Cardiac muscle cell (in vitro differentiated cells and primary cell): ENCODE measurements around the gene NUDCD3. TPM values are rescaled to one million over a fixed set of nuclear protein-coding genes. Genes with fewer than 3 reads are reported as not detected.

Experiments used
- DNase-seq, 2 donors: peaks; one replicate each; pipeline versions ENCODE4 v3.0.0 to v3.0.0-alpha.2; 2010 to 2017; ENCODE audit warnings: low read depth in 1 of 2, low spot score in 1 of 2
- H3K27ac ChIP-seq: fragments of 200-600 bp; sonication (generic); 2 replicates; pipeline ENCODE4 v1.5.1; 2016
- H3K27me3 ChIP-seq: fragments of 200-600 bp; sonication (generic); 2 replicates; pipeline ENCODE4 v1.6.0; 2016; ENCODE audit warnings: control low read depth
- H3K36me3 ChIP-seq: fragments of 200-600 bp; sonication (generic); 2 replicates; pipeline ENCODE4 v1.5.1; 2016; ENCODE audit warnings: control low read depth
- H3K4me1 ChIP-seq: fragments of 200-600 bp; sonication (generic); 2 replicates; pipeline ENCODE4 v1.8.1; 2017; ENCODE audit warnings: low read depth, mild to moderate bottlenecking, mixed run types
- H3K4me3 ChIP-seq: fragments of 200-600 bp; sonication (generic); 2 replicates; pipeline ENCODE4 v1.5.1; 2016; ENCODE audit warnings: mild to moderate bottlenecking
- H3K9me3 ChIP-seq: fragments of 200-600 bp; sonication (generic); 2 replicates; pipeline ENCODE4 v1.5.1; 2017; ENCODE audit warnings: low read depth, mild to moderate bottlenecking, control low read depth
- polyA plus RNA-seq: library from polyadenylated mRNA; unstranded; fragments of >200 nt; fragmentation: Nextera tagmentation; extraction: Ambion mirVana; gene quantifications from 2 replicates; pipeline ENCODE4 v1.2.1, GENCODE V29; 2016
- total RNA-seq: library from RNA; depleted of rRNA; stranded (reverse); fragments of >200 nt; gene quantifications from 2 replicates; pipeline ENCODE4 v1.2.3, GENCODE V29; 2016
- TF ChIP-seq, protein P1 (sequence below): IDR thresholded peaks from 2 replicates; pipeline ENCODE4 v1.5.1; 2012; ENCODE audit warnings: low read depth, mild to moderate bottlenecking, low read length

The NUDCD3 gene
- total and polyA plus RNA-seq, 2 experiments from 2014 or later = 44.8 to 98.7 TPM

DNA sequence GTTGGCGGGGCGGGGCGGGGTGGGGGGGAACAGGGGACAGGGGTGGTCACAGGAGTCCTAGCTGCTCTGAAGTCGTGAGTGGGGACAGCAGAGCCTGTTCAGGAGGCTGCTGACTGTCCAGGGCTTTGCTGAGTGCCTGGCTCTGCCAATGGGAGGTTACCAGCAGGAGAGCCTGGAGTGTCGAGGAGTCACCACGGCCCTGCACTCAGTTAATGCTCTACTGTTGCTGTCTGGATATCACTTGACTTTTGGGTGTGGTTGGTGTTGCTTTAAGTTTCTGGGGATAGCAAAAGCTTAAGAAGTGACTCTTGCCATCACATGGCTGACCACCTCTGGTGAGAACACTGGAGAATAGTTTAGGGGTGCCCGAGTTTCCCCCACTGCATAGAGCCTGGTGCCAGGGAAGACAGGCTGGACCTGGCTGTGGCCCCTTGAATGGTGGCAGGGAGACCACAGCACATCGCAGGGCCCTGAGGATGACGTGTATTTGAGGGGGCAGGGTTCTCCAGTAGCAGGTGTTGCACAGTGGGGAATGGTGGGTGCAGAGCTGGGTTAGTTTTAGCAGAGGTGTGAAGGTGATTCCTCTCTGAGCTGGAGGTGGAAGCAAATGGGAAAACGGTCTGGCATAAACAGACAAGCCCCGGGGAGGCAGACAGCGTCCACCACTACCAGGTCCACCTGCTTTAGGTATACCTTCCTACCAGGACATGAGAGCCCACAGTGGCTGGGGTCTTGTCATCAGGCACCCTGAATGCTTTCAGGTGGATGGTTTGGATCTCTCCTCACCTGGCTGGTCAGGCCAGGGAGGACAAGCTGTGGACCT lies 110.9 kb downstream of the NUDCD3 start:
- no peaks in the 10 kb centered on the region for H3K4me1 ChIP-seq
- H3K9me3 ChIP-seq = no peaks in the 10 kb centered on the region
- H3K4me3 ChIP-seq = no peak overlapping the region
- TF ChIP-seq, protein P1, sequence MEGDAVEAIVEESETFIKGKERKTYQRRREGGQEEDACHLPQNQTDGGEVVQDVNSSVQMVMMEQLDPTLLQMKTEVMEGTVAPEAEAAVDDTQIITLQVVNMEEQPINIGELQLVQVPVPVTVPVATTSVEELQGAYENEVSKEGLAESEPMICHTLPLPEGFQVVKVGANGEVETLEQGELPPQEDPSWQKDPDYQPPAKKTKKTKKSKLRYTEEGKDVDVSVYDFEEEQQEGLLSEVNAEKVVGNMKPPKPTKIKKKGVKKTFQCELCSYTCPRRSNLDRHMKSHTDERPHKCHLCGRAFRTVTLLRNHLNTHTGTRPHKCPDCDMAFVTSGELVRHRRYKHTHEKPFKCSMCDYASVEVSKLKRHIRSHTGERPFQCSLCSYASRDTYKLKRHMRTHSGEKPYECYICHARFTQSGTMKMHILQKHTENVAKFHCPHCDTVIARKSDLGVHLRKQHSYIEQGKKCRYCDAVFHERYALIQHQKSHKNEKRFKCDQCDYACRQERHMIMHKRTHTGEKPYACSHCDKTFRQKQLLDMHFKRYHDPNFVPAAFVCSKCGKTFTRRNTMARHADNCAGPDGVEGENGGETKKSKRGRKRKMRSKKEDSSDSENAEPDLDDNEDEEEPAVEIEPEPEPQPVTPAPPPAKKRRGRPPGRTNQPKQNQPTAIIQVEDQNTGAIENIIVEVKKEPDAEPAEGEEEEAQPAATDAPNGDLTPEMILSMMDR = no peak
- no peaks in the 10 kb centered on the region for H3K27me3 ChIP-seq
- H3K36me3 ChIP-seq = no peaks in the 10 kb centered on the region
- no peak overlapping the region for H3K27ac ChIP-seq
- DNase-seq = no peak

DNA sequence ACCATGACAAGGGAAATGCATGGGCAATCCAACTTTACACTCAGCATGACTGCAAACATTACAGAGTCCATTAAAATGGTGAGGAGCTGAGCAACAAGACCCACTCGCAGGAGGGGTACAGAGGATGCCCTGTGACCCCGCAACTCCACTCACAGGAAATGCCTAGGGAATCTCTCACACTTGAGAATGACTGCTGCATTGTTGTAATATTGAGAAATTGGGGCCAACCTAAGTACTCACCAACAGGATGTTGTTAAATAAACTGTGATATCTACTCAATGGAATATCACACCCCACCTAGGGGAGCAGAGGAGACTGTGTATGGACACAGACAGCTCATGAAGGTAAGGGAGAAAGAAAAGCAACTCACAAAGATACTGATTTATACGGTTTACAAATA lies 111.7 kb downstream of the NUDCD3 start:
- Histone ChIP-seq H3K4me3 (no peak overlapping the region), H3K27me3 (no peaks in the 10 kb centered on the region), H3K36me3 (no peaks in the 10 kb centered on the region), H3K27ac (no peak overlapping the region), H3K9me3 (no peaks in the 10 kb centered on the region), H3K4me1 (no peaks in the 10 kb centered on the region)
- TF ChIP-seq, protein P1 = peak; percentile 8
- DNase-seq = peak in 1 of 2 donors; percentile 90

DNA sequence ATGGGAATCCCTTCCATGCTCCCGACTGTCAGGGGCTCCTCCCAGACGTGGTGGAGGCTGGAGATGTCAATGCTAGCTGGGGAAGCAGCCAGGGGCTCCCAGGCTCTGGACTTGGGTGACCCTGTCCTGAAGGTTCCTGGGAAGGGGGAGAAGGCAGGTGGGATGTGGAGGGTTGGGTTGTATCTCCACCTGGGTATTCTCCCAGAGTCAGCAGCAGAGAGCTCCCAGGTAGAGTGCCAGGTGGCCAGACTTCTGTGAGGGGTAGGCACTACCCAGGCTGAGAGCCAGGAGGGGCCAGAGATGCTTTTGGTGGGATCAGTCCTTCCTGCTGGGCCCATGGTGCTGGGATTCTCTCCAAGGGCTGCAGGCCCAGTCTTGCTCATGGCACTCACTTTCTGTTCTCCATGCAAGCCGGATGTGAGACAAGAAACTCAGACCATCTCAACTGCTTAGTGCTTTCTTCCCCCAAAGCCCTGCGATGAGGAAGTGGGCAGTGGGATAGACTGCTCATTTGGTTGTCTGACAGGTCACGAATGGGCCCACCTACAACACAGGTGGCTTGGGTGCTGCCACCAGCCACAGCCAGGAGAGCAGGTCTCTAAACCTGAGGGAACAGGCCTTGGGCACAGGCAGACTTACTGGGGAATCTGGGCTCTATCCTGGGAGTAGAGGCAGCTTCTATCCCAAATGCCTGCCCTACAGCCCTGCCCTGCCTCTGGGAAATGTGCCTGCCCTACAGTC lies 112.6 kb downstream of the NUDCD3 start:
- TF ChIP-seq, protein P1 = no peak
- Histone ChIP-seq H3K9me3 (no peaks in the 10 kb centered on the region), H3K27ac (no peak overlapping the region), H3K27me3 (no peaks in the 10 kb centered on the region), H3K36me3 (no peaks in the 10 kb centered on the region), H3K4me3 (no peak overlapping the region), H3K4me1 (no peaks in the 10 kb centered on the region)
- no peak for DNase-seq

DNA sequence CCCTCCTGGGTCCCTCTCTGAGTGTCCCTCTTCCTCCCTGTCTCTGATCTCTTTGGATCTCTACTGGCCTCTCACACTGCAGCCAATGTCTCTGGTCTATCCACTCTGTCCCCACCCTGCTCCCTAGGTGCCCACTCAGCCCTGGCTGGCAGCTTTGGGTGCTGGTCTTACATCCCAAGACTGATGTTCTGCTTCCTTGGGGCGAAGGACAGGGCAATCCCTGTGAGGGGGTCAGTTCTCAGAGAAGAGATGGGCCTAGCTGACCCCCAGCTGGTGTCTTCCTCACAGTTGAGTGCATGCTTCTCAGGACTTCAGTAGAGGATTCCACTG lies 113.4 kb downstream of the NUDCD3 start:
- no peak for DNase-seq
- TF ChIP-seq, protein P1 = no peak
- Histone ChIP-seq H3K9me3 (no peaks in the 10 kb centered on the region), H3K4me1 (no peaks in the 10 kb centered on the region), H3K4me3 (no peak overlapping the region), H3K27ac (no peak overlapping the region), H3K36me3 (no peaks in the 10 kb centered on the region), H3K27me3 (no peaks in the 10 kb centered on the region)

DNA sequence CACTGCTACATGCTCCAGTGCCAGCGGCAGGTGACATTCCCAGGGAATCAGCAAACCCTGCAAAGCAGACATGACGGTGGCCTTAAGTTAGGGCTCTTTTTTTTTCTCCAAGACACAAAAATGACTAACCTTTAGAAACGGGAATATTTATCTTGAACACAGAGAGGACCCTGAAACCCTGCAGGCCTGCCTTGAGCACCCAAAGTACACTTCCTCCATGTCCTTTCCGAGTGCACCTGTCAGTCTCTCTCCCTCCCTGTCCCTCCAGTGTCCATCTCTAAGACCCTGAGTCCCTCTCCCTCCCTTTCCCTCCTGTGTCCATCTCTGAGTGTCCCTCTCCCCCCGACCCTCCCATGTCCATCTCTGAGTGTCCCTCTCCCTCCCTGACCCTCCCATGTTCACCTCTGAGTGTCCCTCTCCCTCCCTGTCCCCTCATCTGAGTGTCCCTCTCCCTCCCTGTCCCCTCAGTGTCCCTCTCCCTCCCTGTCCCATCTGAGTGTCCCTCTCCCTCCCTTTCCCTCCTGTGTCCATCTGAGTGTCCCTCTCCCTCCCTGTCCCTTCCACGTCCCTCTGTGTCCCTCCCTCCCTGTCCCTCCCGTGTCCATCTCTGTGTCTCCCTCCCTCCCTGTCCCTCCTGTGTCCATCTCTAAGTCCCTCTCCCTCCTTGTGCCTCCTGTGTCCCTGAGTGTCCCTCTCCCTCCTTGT lies 113.9 kb downstream of the NUDCD3 start:
- H3K4me3 ChIP-seq = no peak overlapping the region
- H3K36me3 ChIP-seq = no peaks in the 10 kb centered on the region
- TF ChIP-seq, protein P1 = no peak
- H3K27ac ChIP-seq = no peak overlapping the region
- DNase-seq = no peak
- no peaks in the 10 kb centered on the region for H3K9me3 ChIP-seq
- H3K4me1 ChIP-seq = no peaks in the 10 kb centered on the region
- H3K27me3 ChIP-seq = no peaks in the 10 kb centered on the region
